ENCODE data around the gene TFAP2A. TPM values are rescaled to one million over a fixed set of nuclear protein-coding genes. Genes with fewer than 3 reads are reported as not detected.

The TFAP2A gene
- total RNA-seq, 1 experiment from 2014 or later: 24.3 TPM

DNA sequence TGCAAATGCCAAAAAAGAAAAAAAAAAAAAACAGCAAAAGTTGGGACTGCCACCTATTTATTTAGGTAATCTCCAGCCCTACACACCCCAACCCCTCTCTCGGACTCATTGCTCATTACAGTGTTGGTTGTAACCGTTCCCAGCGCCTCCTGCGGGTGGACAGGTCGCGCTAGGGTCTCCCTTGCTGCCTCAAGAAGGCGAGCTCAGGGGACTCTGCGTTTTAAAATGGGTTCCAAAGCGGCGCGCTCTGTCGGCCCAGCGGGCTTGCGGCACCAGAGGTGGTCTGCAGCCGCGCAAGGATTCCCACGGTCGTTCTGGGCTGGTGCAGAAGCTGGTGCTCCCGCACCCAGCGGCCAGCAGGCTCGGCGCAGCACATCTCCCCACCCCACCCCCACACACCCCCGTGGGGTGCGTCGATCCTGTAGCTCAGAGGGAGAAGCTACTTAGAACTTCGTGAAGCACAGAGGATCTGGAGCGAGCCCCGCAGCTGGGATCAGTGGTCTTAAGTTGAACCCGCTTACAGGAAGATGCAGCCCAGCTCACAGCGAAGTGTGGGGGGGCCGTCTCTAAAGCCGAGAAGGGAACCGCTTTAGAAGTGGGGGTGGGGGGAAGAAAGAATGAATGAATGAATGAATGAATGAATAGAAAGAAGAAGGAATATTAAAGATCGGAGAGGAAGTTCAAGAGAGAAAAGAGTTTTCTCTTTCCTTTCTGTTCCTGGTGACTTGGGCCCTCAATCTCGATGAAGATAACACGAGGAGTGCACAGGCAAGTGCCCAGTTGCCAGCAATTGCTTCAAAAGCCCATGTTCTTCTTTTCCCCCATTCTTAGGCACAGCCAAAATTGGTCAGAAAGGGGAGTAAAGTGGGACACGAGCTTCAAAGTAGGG, 780 bp downstream of the TFAP2A start:
- H3K4me3 ChIP-seq (replicated peaks in 1 of 2; ENCODE audit: low read depth in 1 of 2, low read length in 2 of 2): peak overlapping the region; percentile 64 to 87
- TF ChIP-seq, protein P1, sequence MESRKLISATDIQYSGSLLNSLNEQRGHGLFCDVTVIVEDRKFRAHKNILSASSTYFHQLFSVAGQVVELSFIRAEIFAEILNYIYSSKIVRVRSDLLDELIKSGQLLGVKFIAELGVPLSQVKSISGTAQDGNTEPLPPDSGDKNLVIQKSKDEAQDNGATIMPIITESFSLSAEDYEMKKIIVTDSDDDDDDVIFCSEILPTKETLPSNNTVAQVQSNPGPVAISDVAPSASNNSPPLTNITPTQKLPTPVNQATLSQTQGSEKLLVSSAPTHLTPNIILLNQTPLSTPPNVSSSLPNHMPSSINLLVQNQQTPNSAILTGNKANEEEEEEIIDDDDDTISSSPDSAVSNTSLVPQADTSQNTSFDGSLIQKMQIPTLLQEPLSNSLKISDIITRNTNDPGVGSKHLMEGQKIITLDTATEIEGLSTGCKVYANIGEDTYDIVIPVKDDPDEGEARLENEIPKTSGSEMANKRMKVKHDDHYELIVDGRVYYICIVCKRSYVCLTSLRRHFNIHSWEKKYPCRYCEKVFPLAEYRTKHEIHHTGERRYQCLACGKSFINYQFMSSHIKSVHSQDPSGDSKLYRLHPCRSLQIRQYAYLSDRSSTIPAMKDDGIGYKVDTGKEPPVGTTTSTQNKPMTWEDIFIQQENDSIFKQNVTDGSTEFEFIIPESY (IDR thresholded peaks at IDR 0.05; ENCODE audit: extremely low read depth, insufficient replicate concordance, low read length): no peak
- TF ChIP-seq EZH2phosphoT487 (IDR thresholded peaks at IDR 0.05; ENCODE audit: borderline replicate concordance): no peak
- no peak for TF ChIP-seq EGR1 (IDR thresholded peaks at IDR 0.05; ENCODE audit: low read depth)
- TF ChIP-seq, protein P2, sequence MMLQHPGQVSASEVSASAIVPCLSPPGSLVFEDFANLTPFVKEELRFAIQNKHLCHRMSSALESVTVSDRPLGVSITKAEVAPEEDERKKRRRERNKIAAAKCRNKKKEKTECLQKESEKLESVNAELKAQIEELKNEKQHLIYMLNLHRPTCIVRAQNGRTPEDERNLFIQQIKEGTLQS (IDR thresholded peaks at IDR 0.05): no peak
- no peak for TF ChIP-seq TCF7L2 (IDR thresholded peaks at IDR 0.05; ENCODE audit: borderline replicate concordance, extremely low read depth, insufficient read depth, insufficient read length)
- TF ChIP-seq, protein P3, sequence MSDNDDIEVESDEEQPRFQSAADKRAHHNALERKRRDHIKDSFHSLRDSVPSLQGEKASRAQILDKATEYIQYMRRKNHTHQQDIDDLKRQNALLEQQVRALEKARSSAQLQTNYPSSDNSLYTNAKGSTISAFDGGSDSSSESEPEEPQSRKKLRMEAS (IDR thresholded peaks at IDR 0.05): no peak; the same call in 1 of the 2 replicates
- TF ChIP-seq YY1 (IDR thresholded peaks at IDR 0.05; ENCODE audit: extremely low read depth, insufficient replicate concordance, low read depth, low read length): no peak
- TF ChIP-seq JUND (IDR thresholded peaks at IDR 0.05): no peak
- no peak for TF ChIP-seq SIN3A (IDR thresholded peaks at IDR 0.05; ENCODE audit: low read depth)
- peak; percentile 39 for TF ChIP-seq RAD21 (IDR thresholded peaks at IDR 0.05; ENCODE audit: low read depth)
- no peak for TF ChIP-seq SRF (IDR thresholded peaks at IDR 0.05; ENCODE audit: low read depth)
- TF ChIP-seq ZFX (IDR thresholded peaks at IDR 0.05): no peak
- TF ChIP-seq CBX3 (IDR thresholded peaks at IDR 0.05; ENCODE audit: low read depth): no peak
- TF ChIP-seq, protein P4, sequence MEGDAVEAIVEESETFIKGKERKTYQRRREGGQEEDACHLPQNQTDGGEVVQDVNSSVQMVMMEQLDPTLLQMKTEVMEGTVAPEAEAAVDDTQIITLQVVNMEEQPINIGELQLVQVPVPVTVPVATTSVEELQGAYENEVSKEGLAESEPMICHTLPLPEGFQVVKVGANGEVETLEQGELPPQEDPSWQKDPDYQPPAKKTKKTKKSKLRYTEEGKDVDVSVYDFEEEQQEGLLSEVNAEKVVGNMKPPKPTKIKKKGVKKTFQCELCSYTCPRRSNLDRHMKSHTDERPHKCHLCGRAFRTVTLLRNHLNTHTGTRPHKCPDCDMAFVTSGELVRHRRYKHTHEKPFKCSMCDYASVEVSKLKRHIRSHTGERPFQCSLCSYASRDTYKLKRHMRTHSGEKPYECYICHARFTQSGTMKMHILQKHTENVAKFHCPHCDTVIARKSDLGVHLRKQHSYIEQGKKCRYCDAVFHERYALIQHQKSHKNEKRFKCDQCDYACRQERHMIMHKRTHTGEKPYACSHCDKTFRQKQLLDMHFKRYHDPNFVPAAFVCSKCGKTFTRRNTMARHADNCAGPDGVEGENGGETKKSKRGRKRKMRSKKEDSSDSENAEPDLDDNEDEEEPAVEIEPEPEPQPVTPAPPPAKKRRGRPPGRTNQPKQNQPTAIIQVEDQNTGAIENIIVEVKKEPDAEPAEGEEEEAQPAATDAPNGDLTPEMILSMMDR (IDR thresholded peaks at IDR 0.05 in 2 of 3, conservative IDR thresholded peaks at IDR 0.05 in 1 of 3; ENCODE audit: borderline replicate concordance in 1 of 3, insufficient read depth in 1 of 3, low read depth in 2 of 3, low read length in 2 of 3): peak; percentile 41 to 50 (median 49); a peak in 4 of 6 replicates
- no peak for TF ChIP-seq ELF1 (IDR thresholded peaks at IDR 0.05; ENCODE audit: borderline replicate concordance, low read depth)
- no peak for TF ChIP-seq FOSL1 (IDR thresholded peaks at IDR 0.05; ENCODE audit: low read depth)
- TF ChIP-seq POLR2AphosphoS5 (IDR thresholded peaks at IDR 0.05; ENCODE audit: low read depth, low read length): no peak
- no peaks in the 10 kb centered on the region for H3K27me3 ChIP-seq (ENCODE audit: insufficient read depth, low read length)

More for the DNA sequence above, 780 bp downstream of the TFAP2A start:
- DNase-seq (ENCODE audit: low read depth, low spot score) (no peak), ATAC-seq (peak; percentile 53)
- no peaks in the 10 kb centered on the region for H4K20me1 ChIP-seq (ENCODE audit: insufficient read depth)
- H3K4me2 ChIP-seq (ENCODE audit: low read length): peak overlapping the region; percentile 100
- ChIA-PET POLR2A (interaction anchor here (0.6 to 3.1 kb wide), 7 partner anchors 9 to 1158 kb away, joined by 3 to 28 read pairs (median 8); no protein-coding TSS in a partner anchor), CTCF (interaction anchor here (0.8 to 2.7 kb wide), 11 partner anchors 10 to 1431 kb away, joined by 3 to 23 read pairs (median 7); no protein-coding TSS in a partner anchor), RAD21 (ENCODE audit: low non-redundant PET in 1 of 2, low total read pairs in 2 of 2, uncharacterized antibody in 2 of 2, unreplicated experiment in 2 of 2) (interaction anchor here (1.0 to 2.0 kb wide), 3 partner anchors 10 to 383 kb away, joined by 3 to 6 read pairs (median 6); no protein-coding TSS in a partner anchor)
- peaks cover 5 to 18% of the 10 kb centered on the region in 2 experiments; a peak in 3 of 4 replicates for H3K4me1 ChIP-seq (ENCODE audit: control insufficient read depth in 1 of 2, insufficient read depth in 2 of 2, low read length in 2 of 2)
- H3K9ac ChIP-seq (ENCODE audit: low read length): peak overlapping the region; percentile 89
- H3K9me2 ChIP-seq (ENCODE audit: insufficient read depth): no peaks in the 10 kb centered on the region
- TSS peak; percentile 56 for BruUV-seq (replicated peaks)
- peaks cover 41% of the 10 kb centered on the region for H3K79me2 ChIP-seq (ENCODE audit: insufficient read depth, low read length)
- intact Hi-C loops (cut with micrococcal nuclease): loop anchor here (2.0 to 5.0 kb wide), 3 partner anchors 383 to 1432 kb away; no protein-coding TSS in a partner anchor
- peaks cover under 1 to 2% of the 10 kb centered on the region in 2 experiments; a peak in 1 of 4 replicates for H3K36me3 ChIP-seq (ENCODE audit: control insufficient read depth in 1 of 2, insufficient read depth in 2 of 2, low read length in 2 of 2)
- H3K9me3 ChIP-seq (ENCODE audit: control insufficient read depth in 1 of 2, insufficient read depth in 1 of 2, low read depth in 1 of 2, low read length in 2 of 2): no peaks in the 10 kb centered on the region
- peak overlapping the region; percentile 84 for H2AFZ ChIP-seq (ENCODE audit: low read depth, low read length, poor library complexity, severe bottlenecking)
- H3K27ac ChIP-seq (ENCODE audit: low read depth, low read length): peak overlapping the region; percentile 92
